Stimulated activated CD8-positive, alpha-beta memory T cell treated with anti-CD3 and anti-CD28 coated beads, Interleukin-4, amount 100 ng/mL, for 1 hour (primary cell): ENCODE data around the gene TTC23.
"Not testable (repeated sequence)": the region's sequence is repeated elsewhere in the genome, so short reads cannot be mapped to it uniquely, and the experiment has no call there.

ENCODE experiments used
- DNase-seq, 2 donors: peaks; one replicate each; pipeline ENCODE4 v3.0.0-alpha.2; 2020; ENCODE audit warnings: low read depth in 2 of 2, low spot score in 1 of 2

Gene TTC23

DNA sequence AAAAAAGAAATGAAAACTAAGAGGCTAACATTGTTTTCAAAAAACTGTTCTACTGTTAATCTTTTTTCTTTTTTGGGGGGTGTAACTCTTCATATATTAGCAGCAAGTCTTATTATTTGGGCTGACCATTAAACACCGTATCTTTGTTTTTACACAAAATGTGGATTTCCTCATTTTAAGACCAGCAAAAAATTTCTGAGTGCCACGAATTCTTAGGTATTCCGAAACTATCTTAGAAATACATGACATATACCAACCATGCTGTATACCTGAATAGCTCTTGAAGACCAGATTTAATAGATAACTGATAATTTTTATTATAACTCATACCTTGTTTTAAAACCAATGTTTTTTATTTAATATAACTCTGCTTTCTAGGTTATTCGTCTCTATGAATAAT lies 620 bp upstream of the TTC23 start:
- DNase-seq = no peak

GRCh38 chr15:99248000-99248715 lies 1.2 kb downstream of the TTC23 start:
- no peak for DNase-seq

GRCh38 chr15:99247062-99247461 lies 2.3 kb downstream of the TTC23 start:
- DNase-seq = no peak

DNA sequence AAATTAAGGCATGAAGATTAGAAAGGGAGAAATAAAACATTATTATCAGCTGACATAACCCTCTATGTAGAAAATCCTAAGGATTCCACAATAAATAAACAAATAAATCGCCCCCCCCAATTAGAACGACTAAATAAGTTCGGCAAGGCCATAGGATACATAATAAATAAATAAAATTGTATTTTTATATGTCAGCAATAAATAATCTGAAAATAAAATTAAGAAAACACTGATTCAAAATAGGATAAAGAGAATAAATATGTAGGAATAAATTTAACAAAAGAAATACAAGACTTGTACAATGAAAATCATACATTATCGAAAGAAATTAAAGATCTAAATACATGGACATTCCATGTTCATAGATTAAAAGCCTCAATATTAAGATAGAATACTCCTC lies 5.1 kb downstream of the TTC23 start:
- no peak for DNase-seq

DNA sequence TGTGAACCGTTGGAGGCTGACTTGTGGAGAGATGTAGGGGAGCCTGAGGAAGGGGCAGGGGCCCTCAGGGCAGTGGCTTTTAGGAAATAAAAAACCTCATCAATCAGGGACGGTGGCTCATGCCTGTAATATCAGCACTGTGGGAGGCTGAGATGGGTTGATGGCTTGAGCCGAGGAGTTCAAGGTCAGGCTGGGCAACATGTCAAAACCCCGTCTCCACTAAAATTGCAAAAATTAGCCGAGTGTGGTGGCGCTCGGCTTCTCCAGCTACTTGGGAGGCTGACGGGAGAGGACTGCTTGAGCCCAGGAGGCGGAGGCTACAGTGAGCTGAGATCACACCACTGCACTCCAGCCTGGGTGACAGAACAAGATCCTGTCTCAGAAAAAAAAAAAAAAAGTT lies 7.6 kb downstream of the TTC23 start:
- no peak for DNase-seq

- no peak for DNase-seq
These were observed 9.7 kb downstream of the TTC23 start for GRCh38 chr15:99239545-99240198.

- DNase-seq = no peak
These were observed 10.5 kb downstream of the TTC23 start for GRCh38 chr15:99238849-99239248.

DNA sequence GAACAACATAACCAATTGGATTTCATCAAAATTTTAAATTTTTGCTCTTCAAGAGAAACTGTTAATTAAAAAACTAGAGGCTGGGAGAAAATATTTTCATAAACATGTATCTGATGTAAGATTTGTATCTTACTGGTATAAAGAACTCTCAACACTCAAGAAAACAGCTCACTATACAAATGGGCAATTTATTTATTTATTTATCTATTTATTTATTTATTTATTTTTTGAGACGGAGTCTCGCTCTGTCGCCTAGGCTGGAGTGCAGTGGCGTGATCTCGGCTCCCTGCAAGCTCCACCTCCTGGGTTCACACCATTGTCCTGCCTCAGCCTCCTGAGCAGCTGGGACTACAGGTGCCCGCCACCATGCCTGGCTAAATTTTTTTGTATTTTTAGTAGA lies 15.2 kb downstream of the TTC23 start:
- not testable (repeated sequence) for DNase-seq

GRCh38 chr15:99232740-99233139 lies 16.6 kb downstream of the TTC23 start:
- DNase-seq = no peak

- DNase-seq = no peak
These were observed 18.5 kb downstream of the TTC23 start for GRCh38 chr15:99230867-99231266.

- no peak for DNase-seq
These were observed 21.1 kb downstream of the TTC23 start for GRCh38 chr15:99228120-99228770.

GRCh38 chr15:99226802-99227201 lies 22.6 kb downstream of the TTC23 start:
- no peak for DNase-seq

GRCh38 chr15:99224372-99225214 lies 24.8 kb downstream of the TTC23 start:
- no peak for DNase-seq

GRCh38 chr15:99213187-99213811 lies 36.1 kb downstream of the TTC23 start:
- peak in 1 of 2 donors; percentile 24 for DNase-seq

GRCh38 chr15:99212406-99212805 lies 37.0 kb downstream of the TTC23 start:
- no peak for DNase-seq

DNA sequence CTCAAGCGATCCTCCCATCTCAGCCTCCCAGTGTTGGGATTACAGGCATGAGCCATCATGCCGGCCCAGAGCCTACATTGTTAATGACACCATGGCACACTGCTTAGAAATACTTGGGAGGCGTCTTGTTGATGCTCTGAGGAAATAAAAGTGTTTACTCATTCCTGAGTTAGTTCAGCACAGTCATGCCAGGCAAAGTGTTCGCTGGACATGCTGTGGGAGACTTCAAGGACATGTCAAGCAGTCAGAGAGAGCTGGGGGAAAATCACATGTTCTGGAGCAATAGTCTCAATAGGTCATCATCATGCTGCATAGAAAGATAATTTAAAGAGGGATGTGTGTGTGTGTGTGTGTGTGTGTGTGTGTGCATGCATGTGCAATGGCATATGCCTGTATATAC lies 37.5 kb downstream of the TTC23 start:
- DNase-seq = no peak

DNA sequence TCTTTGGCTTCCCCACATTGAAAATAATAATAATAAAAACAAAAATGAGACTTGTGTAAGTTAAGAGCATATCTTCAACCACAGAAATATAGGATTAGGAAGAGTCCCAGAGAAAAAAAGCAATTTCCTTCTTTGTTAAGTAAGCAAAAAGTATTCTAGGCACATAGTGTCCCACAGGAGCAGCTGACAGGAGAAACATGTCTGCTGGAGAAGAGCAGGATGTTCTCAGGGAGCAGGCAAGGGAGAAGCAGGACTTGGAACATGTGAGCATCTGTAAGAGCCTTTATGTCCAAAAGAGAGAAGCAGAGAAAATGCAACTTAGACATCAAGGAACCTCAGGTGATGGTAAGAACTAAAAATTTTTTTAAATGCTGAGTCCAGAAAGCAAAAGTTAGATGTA lies 39.0 kb downstream of the TTC23 start:
- no peak for DNase-seq

GRCh38 chr15:99209326-99209725 lies 40.1 kb downstream of the TTC23 start:
- DNase-seq = no peak

DNA sequence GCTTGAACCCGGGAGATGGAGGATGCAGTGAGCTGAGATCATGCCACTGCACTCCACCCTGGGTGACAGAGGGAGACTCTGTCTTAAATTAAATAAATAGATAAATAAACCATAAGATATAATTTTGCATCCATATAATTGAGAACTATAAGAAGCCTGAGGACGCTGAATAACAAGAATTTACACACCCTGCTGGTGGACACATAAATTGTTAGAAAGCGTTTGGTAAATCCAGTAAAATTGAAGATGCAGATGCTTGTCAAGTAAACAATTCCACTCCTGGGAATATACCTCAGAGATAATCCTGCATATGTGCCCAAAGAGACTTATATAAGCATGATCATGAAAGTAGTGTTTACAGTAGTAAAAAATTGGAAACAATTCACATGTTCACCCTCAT lies 41.7 kb downstream of the TTC23 start:
- DNase-seq = no peak

- no peak for DNase-seq
These were observed 47.2 kb downstream of the TTC23 start for GRCh38 chr15:99202176-99202552.
